ENCODE results near the gene RENBP. TPM values are rescaled to one million over a fixed set of nuclear protein-coding genes. Genes with fewer than 3 reads are reported as not detected.

RENBP gene
- total and polyA plus RNA-seq, 2 of the 13 experiments (the other 11 are each of a cell fraction or from before 2014, with no cell fraction given) = 1.4 to 2.6 TPM

GRCh38 chrX:153974726-153975286 is 30.4 kb upstream of the RENBP start (continued):
- TF ChIP-seq ZNF18 (CRISPR knock-in tag; IDR thresholded peaks at IDR 0.05; ENCODE audit: insufficient replicate concordance) (no peak), ELF4 (CRISPR knock-in tag; IDR thresholded peaks at IDR 0.05; ENCODE audit: borderline replicate concordance) (no peak), ZNF776 (CRISPR knock-in tag; IDR thresholded peaks at IDR 0.05) (no peak), ZBTB25 (CRISPR knock-in tag; IDR thresholded peaks at IDR 0.05) (no peak), ZNF543 (CRISPR knock-in tag; IDR thresholded peaks at IDR 0.05) (peak; percentile 88), ZNF558 (CRISPR knock-in tag; IDR thresholded peaks at IDR 0.05; ENCODE audit: borderline replicate concordance) (no peak), MYPOP (CRISPR knock-in tag; IDR thresholded peaks at IDR 0.05) (no peak), FOXP1 (IDR thresholded peaks at IDR 0.05) (no peak), FOXP1 (CRISPR knock-in tag; IDR thresholded peaks at IDR 0.05) (peak; percentile 38; the same call in 1 of the 2 replicates), GABPB1 (CRISPR knock-in tag; IDR thresholded peaks at IDR 0.05) (no peak), SUZ12 (IDR thresholded peaks at IDR 0.05; ENCODE audit: low read depth, low read length) (no peak), ZNF766 (CRISPR knock-in tag; IDR thresholded peaks at IDR 0.05; ENCODE audit: borderline replicate concordance) (no peak), ASH2L (IDR thresholded peaks at IDR 0.05; ENCODE audit: insufficient read length, low read depth, low read length) (peak; percentile 30), TFE3 (CRISPR knock-in tag; IDR thresholded peaks at IDR 0.05) (peak; percentile 70; the same call in 1 of the 2 replicates), HHEX (CRISPR knock-in tag; IDR thresholded peaks at IDR 0.05) (no peak), RBFOX2 (IDR thresholded peaks at IDR 0.05; ENCODE audit: low read depth, low read length) (0 out of 2 replicates have a peak, but pooled peaks have one; percentile 28), ARNT (IDR thresholded peaks at IDR 0.05) (no peak), KLF15 (CRISPR knock-in tag; IDR thresholded peaks at IDR 0.05; ENCODE audit: borderline replicate concordance) (no peak), ZBTB7A (CRISPR knock-in tag; IDR thresholded peaks at IDR 0.05) (no peak), HNRNPL (IDR thresholded peaks at IDR 0.05; ENCODE audit: low read depth, low read length) (peak; percentile 73; the same call in 1 of the 2 replicates), MED1 (CRISPR knock-in tag; IDR thresholded peaks at IDR 0.05) (no peak), HIC2 (CRISPR knock-in tag; IDR thresholded peaks at IDR 0.05; ENCODE audit: low read depth) (peak; percentile 58; the same call in 1 of the 2 replicates), MED8 (CRISPR knock-in tag; IDR thresholded peaks at IDR 0.05; ENCODE audit: insufficient replicate concordance) (no peak), ISL2 (CRISPR knock-in tag; IDR thresholded peaks at IDR 0.05) (no peak), LCORL (IDR thresholded peaks at IDR 0.05) (no peak), LCORL (CRISPR knock-in tag; IDR thresholded peaks at IDR 0.05) (peak; percentile 68)

Measured in HepG2 (cell line).